Transverse colon (tissue), 4 donors: ENCODE measurements around the gene IFNA4. TPM values are rescaled to one million over a fixed set of nuclear protein-coding genes. Genes with fewer than 3 reads are reported as not detected.
"Not testable (repeated sequence)": the region's sequence is repeated elsewhere in the genome, so short reads cannot be mapped to it uniquely, and the experiment has no call there.

Source experiments
- DNase-seq: peaks from one replicate; pipeline ENCODE4 v3.0.0-alpha.2; 2019
- H3K27ac ChIP-seq, 4 donors: fragments of 200-600 bp; sonication (generic); 2 replicates each; pipeline ENCODE4 v1.5.1; 2016 to 2018; ENCODE audit warnings: inconsistent platforms in 4 of 4
- H3K27me3 ChIP-seq: fragments of 200-600 bp; sonication (generic); 2 replicates; pipeline ENCODE4 v1.5.1; 2017; ENCODE audit warnings: inconsistent platforms
- H3K36me3 ChIP-seq, 4 donors: fragments of 200-600 bp; sonication (generic); 2 replicates each; pipeline ENCODE4 v1.5.1; 2017 to 2019; ENCODE audit warnings: inconsistent platforms in 4 of 4
- H3K4me1 ChIP-seq, 4 donors: fragments of 200-600 bp; sonication (generic); 2 replicates each; pipeline ENCODE4 v1.5.1; 2017 to 2020; ENCODE audit warnings: inconsistent platforms in 4 of 4
- H3K4me3 ChIP-seq, 4 donors: fragments of 200-600 bp; sonication (generic); 1 replicate in 1 of 4; 2 replicates in 3 of 4; pipeline versions ENCODE4 v1.5.1 to v1.6.1; 2017 to 2019; ENCODE audit warnings: inconsistent platforms in 4 of 4
- H3K9me3 ChIP-seq, 2 donors: fragments of 200-600 bp; sonication (generic); 2 replicates each; pipeline ENCODE4 v1.5.1; 2017 to 2019; ENCODE audit warnings: inconsistent platforms in 2 of 2
- EP300 ChIP-seq: sonication (generic); formaldehyde crosslinking; IDR thresholded peaks from one replicate; pipeline ENCODE4 v1.6.1; 2017; ENCODE audit warnings: antibody characterized with exemption, low read depth
- POLR2A ChIP-seq: fragments of 450-650 bp; IDR thresholded peaks from one replicate; pipeline ENCODE4 v1.6.1; 2016; ENCODE audit warnings: antibody characterized with exemption, mild to moderate bottlenecking, moderate library complexity
- POLR2AphosphoS5 ChIP-seq, 3 donors: sonication (generic); formaldehyde crosslinking; IDR thresholded peaks; one replicate each; pipeline ENCODE4 v1.6.1; 2016; ENCODE audit warnings: antibody characterized with exemption in 3 of 3
- WGBS, 2 donors: methylation state at CpG; one replicate each; pipeline ENCODE4 v1.1.5; 2018; ENCODE audit warnings: low coverage in 1 of 2; 5-methylcytosine and 5-hydroxymethylcytosine counted together
- in situ Hi-C, 4 donors: fragments of 200-750 bp; cut with MboI; loops; one replicate each; pipeline versions ENCODE4 v1.15.0 to v1.15.1; 2017; ENCODE audit warnings: low sequenced_read_pairs in 3 of 4, low pct_ligation_motif_present in 1 of 4, low pct_unique_long_range_greater_than_20kb in 1 of 4
- intact Hi-C: fragments of 100-400 bp; cut with DNase I; formaldehyde crosslinking; loops from one replicate; pipeline ENCODE4 v1.15.1; 2023; ENCODE audit warnings: low total_unique reads
- total RNA-seq, 4 donors: library from RNA; depleted of rRNA; stranded (reverse); fragments of >200 nt; gene quantifications; one replicate each; pipeline ENCODE4 v1.1.0, GENCODE V29; 2016
- TF ChIP-seq, protein P1 (sequence below), 5 experiments: fragments of 200-600 bp in 3 of 5; fragments of 450-650 bp in 2 of 5; sonication (generic) in 3 of 5; IDR thresholded peaks; 1 replicate in 2 of 5; 2 replicates in 3 of 5; pipeline ENCODE4 v1.5.1; 2016 to 2017; ENCODE audit warnings: antibody characterized with exemption in 5 of 5, inconsistent platforms in 3 of 5, mild to moderate bottlenecking in 2 of 5, moderate library complexity in 1 of 5

IFNA4 gene
- total RNA-seq, 4 donors from 2014 or later, result not detected

DNA sequence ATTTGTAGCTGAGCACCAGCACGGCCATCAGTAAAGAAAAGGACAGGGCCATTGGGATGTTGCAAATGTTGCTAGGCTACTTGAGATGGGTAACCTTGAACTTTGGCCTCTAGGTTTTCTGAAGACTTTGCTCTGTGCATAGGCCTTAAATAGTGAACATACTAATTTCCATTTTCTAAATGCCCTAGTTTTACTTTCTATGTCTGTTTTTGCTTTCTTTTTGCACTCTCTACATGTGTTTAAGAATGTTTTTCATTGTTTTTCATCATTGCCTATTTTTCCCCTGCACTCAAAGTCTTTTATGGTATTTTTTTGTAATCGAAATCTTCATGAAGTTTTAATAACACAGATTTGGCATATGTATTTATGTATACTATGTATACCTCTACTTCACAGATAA is 40.7 kb upstream of the IFNA4 start, which contains the start of gene IFNA17:
Gene IFNA17, minus strand, starts transcription at position 101 of the 400 bp plus-strand sequence. Its CDS starts 49 bp downstream, at position 52.
- in situ Hi-C loops, result loop anchor here in 2 of 4 donors (25.0 kb wide), 1 partner anchor 559 kb away; no protein-coding TSS in a partner anchor
- Histone ChIP-seq H3K4me1 (no peaks in the 10 kb centered on the region), H3K4me3 (no peak within 1 kb of the TSS), H3K27me3 (no peaks in the 10 kb centered on the region), H3K27ac (no peak within 1 kb of the TSS), H3K9me3 (no peaks in the 10 kb centered on the region), H3K36me3 (no peaks in the 10 kb centered on the region)
- intact Hi-C loops, result no loop called here
- no peak for DNase-seq
- WGBS, 2 donors, result 77 to 83% methylated on average over 1 to 2 of the region's 2 CpGs
- TF ChIP-seq POLR2A (no peak), EP300 (no peak), POLR2AphosphoS5 (IDR thresholded peaks at IDR 0.05) (no peak)
- TF ChIP-seq, protein P1, sequence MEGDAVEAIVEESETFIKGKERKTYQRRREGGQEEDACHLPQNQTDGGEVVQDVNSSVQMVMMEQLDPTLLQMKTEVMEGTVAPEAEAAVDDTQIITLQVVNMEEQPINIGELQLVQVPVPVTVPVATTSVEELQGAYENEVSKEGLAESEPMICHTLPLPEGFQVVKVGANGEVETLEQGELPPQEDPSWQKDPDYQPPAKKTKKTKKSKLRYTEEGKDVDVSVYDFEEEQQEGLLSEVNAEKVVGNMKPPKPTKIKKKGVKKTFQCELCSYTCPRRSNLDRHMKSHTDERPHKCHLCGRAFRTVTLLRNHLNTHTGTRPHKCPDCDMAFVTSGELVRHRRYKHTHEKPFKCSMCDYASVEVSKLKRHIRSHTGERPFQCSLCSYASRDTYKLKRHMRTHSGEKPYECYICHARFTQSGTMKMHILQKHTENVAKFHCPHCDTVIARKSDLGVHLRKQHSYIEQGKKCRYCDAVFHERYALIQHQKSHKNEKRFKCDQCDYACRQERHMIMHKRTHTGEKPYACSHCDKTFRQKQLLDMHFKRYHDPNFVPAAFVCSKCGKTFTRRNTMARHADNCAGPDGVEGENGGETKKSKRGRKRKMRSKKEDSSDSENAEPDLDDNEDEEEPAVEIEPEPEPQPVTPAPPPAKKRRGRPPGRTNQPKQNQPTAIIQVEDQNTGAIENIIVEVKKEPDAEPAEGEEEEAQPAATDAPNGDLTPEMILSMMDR (IDR thresholded peaks at IDR 0.05), result no peak

DNA sequence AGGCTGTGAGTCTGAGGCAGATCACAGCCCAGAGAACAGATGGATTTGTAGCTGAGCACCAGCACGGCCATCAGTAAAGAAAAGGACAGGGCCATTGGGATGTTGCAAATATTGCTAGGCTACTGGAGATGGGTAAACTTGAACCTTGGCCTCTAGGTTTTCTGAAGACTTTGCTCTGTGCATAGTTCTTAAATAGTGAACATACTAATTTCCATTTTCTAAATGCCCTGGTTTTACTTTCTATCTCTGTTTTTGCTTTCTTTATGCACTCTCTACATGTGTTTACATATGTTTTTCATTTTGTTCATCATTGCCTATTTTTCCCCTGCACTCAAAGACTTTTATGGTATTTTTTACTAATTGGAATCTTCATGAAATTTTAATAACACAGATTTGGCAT is 29.8 kb upstream of the IFNA4 start, which contains the start of gene IFNA16:
Gene IFNA16, minus strand, starts transcription at position 101 of the 400 bp plus-strand sequence. Its CDS starts 6 bp downstream, at position 95.
- in situ Hi-C loops, intact Hi-C loops: not testable (repeated sequence)

DNA sequence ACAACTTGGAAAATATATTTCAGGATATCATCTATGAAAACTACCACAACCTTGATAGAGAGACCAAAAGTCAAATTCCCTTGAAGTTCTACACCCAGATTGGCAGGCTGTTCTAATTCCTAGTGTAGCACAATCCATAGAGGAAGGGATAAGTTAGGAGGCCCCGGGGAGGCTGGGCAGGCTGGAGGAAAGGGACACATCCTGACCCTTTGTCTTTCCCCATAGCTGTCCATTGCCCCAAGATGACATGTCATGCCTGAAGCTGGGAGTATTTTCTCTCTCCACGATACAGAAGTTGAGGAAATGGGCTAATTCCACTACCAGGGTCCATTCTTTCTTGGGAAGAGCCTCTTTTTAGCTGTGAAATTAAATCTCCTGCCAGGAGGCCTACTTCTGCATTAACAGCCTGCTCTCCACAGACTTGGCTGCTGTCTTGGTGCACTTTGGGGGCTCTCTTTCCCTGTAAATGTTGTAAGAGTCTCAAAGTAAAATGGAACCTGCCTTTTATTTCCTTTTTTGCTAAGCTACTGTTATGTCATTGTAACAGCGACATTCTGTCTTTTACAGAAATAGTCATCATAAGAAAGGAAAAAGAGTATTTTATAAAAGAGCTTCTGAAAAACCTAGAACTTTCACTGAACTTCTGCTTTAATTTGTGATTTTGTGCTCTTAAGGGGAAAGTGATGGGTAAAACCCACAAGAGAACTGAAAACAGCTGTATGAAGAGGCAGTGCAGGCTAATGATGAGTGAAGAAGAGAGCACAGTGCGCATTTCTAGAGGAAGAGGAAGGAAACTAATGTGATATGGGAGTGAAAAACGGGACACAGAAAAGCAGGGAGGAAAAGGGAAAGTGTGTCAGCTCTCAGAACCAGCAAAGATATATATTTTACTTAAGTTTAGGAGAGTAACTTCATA is 26.3 kb upstream of the IFNA4 start:
- DNase-seq, H3K27ac ChIP-seq, H3K36me3 ChIP-seq, H3K27me3 ChIP-seq, H3K4me3 ChIP-seq, in situ Hi-C loops, H3K4me1 ChIP-seq, intact Hi-C loops, H3K9me3 ChIP-seq: not testable (repeated sequence)
- 49 to 72% methylated on average over 2 to 5 of the region's 5 CpGs for WGBS, 2 donors
- TF ChIP-seq, protein P1 (IDR thresholded peaks at IDR 0.05), result peak in 1 of 5 experiments; percentile 22

More for the DNA sequence above, 29.8 kb upstream of the IFNA4 start, which contains the start of gene IFNA16:
- not testable (repeated sequence) for H3K36me3 ChIP-seq, DNase-seq, H3K4me1 ChIP-seq, H3K9me3 ChIP-seq, H3K27ac ChIP-seq, H3K27me3 ChIP-seq, H3K4me3 ChIP-seq
- WGBS, 2 donors, result 67% methylated on average over 1 of the region's 1 CpG; no CpG with 5 or more reads in 1 of the 2 donors

DNA sequence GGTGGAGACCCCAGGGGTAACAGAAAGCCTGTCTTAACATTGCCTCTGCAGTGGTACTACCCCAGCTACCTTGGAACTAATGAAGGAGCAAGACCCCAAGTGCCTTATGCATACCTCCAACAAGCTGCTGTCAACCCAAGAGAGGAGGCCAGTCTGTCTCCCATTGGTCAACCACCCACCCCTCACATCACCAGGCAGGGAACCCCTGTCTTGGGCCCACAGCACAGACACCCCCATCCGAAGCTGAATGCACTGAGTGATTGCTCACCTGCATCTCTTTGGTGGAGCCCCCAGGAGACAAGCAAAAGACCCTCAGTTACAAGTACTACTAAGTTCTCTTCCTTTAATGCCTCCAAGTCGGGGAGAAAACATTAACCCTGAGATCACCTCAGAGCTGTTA is 24.8 kb upstream of the IFNA4 start:
- H3K36me3 ChIP-seq, in situ Hi-C loops: not testable (repeated sequence)
- 77% methylated on average over 2 of the region's 2 CpGs; no CpG with 5 or more reads in 1 of the 2 donors for WGBS, 2 donors

DNA sequence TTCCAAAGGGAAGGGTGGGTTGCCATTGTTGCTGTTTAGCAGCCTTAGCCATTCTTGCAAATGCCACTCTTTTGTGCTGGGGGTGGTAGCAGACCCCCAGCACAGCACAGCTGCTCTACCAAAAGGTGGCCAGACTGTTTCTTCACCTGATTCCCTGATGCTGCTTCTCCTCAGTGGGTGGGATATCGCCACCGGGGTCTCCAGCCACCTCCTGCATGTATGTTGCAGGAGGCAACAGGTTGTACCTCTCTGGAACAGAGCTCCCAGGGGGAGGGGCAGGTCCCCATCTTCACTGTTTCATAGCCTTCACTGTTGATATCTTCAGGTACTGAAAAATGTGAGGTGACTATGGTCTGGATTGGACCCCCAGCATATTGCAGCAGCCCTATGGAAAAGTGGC is 23.4 kb upstream of the IFNA4 start:
- H3K4me3 ChIP-seq, H3K36me3 ChIP-seq, H3K27ac ChIP-seq, intact Hi-C loops, H3K4me1 ChIP-seq, H3K9me3 ChIP-seq, in situ Hi-C loops, H3K27me3 ChIP-seq, DNase-seq: not testable (repeated sequence)
- WGBS, 2 donors, result 95% methylated on average over 2 of the region's 2 CpGs; no CpG with 5 or more reads in 1 of the 2 donors

More for the DNA sequence above, 24.8 kb upstream of the IFNA4 start:
- H3K4me1 ChIP-seq, H3K4me3 ChIP-seq, intact Hi-C loops, H3K27me3 ChIP-seq, H3K27ac ChIP-seq, DNase-seq, H3K9me3 ChIP-seq: not testable (repeated sequence)
